COLO668 (cell line): Measurements from ENCODE around the gene SPATA31A6.
"Not testable (repeated sequence)": the region's sequence is repeated elsewhere in the genome, so short reads cannot be mapped to it uniquely, and the experiment has no call there.

ENCODE experiments used
- DNase-seq: peaks from one replicate; lab custom pipeline; 2025; ENCODE audit not compliant: unreplicated experiment; lab: John Stamatoyannopoulos, UW

The SPATA31A6 gene

GRCh38 chr9:42183359-42183758, at the start of gene SPATA31A6:
SPATA31A6 (plus strand) TSS chr9:42183659; CDS start chr9:42183688, 29 bp downstream.
- not testable (repeated sequence) for DNase-seq

GRCh38 chr9:42160299-42160698, 23.2 kb upstream of the SPATA31A6 start:
- not testable (repeated sequence) for DNase-seq

DNA sequence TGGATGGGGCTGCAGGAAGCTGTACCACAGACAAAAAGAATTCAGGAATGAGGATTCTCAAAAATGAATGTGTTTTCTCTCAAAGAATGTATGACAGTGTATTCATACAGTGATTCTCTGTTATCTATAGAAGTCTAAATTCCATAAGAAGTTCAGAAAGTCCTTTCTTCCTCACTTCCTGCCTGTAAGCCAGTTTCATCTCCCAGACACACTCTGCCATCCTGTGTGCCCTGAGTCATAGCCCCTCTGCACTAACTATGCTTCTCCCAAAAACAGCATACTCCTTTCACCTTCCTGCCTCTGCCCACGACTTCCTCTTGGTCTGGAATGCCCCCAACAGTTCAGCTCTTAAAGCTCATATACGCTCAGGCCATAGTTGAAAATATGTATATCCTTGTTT, 36.4 kb downstream of the SPATA31A6 start:
- DNase-seq, result not testable (repeated sequence)

GRCh38 chr9:42223230-42223629, 39.8 kb downstream of the SPATA31A6 start:
- DNase-seq, result not testable (repeated sequence)

GRCh38 chr9:42233031-42233430, 49.6 kb downstream of the SPATA31A6 start:
- DNase-seq, result not testable (repeated sequence)

GRCh38 chr9:42234610-42235009, 51.2 kb downstream of the SPATA31A6 start:
- not testable (repeated sequence) for DNase-seq

DNA sequence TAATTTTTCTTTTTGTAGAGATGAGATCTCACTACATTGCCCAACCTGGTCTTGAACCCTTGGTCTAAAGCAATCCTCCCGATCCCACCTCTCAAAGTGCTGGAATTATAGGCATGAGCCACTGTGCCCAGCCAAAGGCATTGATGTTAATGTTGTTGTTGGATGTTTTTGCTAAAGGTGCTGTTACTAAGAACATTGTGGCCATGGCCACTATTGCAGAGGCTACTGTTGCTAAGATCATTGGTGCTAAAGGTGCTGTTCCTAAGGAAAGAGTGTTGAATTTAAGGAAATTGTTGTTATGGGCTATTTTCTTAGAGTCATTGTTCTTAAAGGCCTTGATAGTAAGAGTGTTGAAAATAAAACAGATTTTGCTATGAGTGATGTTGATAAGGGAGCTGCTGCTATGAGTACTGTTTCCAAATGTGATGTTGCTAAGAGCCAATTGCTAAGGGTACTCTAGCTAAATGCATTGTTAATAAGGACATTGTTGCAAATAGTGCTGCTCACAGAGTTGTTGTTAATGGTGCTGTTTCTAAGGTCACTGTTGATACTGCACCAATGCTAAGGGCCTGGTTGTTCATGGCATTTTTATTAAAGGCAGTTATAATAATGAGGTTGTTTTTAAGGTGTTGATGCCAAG, 52.0 kb downstream of the SPATA31A6 start:
- not testable (repeated sequence) for DNase-seq

DNA sequence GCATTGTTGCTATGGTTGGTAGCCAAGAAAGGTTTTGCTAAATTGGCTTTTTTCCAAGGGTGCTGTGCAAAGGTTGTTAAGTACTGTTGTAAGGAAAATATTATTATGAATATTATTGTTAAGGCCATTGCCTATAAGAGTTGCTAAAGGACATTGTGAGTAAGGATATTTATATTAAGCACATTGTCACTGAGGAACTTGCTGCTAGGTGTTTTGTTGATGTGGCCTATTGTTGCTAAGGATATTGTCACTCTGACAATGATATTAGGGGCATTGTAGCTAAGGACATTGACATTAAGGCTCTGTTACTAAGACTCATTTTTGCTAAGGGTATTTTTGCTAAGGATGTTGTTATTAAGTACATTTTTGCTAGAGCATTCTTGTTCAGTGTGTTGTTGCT, 52.6 kb downstream of the SPATA31A6 start:
- DNase-seq, result not testable (repeated sequence)

DNA sequence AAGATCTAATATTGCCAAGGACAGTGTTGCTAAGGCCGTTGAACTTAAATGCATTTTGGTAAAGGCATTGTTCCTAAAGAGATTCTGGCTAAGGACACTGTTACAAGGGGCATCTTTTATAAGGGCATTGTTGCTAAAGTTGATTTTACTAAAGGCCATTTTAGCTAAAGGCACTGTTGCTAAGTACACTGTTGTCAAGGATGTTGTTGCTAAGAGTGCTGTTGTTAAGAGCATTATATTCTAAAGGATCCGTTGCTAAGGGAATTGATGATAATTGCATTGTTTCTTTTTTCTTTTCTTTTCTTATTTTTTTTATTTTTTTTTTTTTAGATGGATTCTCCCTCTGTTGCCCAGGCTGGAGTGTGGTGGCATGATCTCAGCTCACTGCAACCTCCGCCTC, 53.9 kb downstream of the SPATA31A6 start:
- not testable (repeated sequence) for DNase-seq

- not testable (repeated sequence) for DNase-seq
Observed at GRCh38 chr9:42238862-42239261, 55.4 kb downstream of the SPATA31A6 start.
